Thymus (tissue), 11 donors: Measurements from ENCODE around the gene MAST1. TPM values are rescaled to one million over a fixed set of nuclear protein-coding genes. Genes with fewer than 3 reads are reported as not detected.
A peak's percentile ranks its signal among the peaks of the same experiment; 100 is the strongest.

ENCODE experiments used
- DNase-seq, 9 donors: peaks; one replicate each; pipeline ENCODE4 v3.0.0-alpha.2; 2013; ENCODE audit warnings: low spot score in 9 of 9, low read depth in 6 of 9, missing footprints in 1 of 9
- H3K27ac ChIP-seq, 2 donors: one replicate each; pipeline ENCODE4 v1.5.1; 2013; ENCODE audit warnings: control low read depth in 1 of 2, low read depth in 1 of 2, low read length in 1 of 2, mild to moderate bottlenecking in 1 of 2, moderate library complexity in 1 of 2
- H3K27me3 ChIP-seq, 2 donors: one replicate each; pipeline ENCODE4 v1.5.1; 2013; ENCODE audit warnings: low read length in 1 of 2; ENCODE audit not compliant: control insufficient read depth in 2 of 2, insufficient read depth in 1 of 2
- H3K36me3 ChIP-seq, 2 donors: one replicate each; pipeline ENCODE4 v1.5.1; 2013; ENCODE audit warnings: low read length in 1 of 2, mild to moderate bottlenecking in 1 of 2, moderate library complexity in 1 of 2; ENCODE audit not compliant: control insufficient read depth in 2 of 2, insufficient read depth in 2 of 2
- H3K4me1 ChIP-seq, 2 donors: one replicate each; pipeline ENCODE4 v1.5.1; 2013; ENCODE audit warnings: low read length in 2 of 2; ENCODE audit not compliant: control insufficient read depth in 2 of 2, insufficient read depth in 2 of 2
- H3K4me3 ChIP-seq, 2 donors: one replicate each; pipeline ENCODE4 v1.5.1; 2013; ENCODE audit warnings: low read length in 2 of 2, control low read depth in 1 of 2, mild to moderate bottlenecking in 1 of 2
- H3K9me3 ChIP-seq, 2 donors: one replicate each; pipeline ENCODE4 v1.5.1; 2013; ENCODE audit warnings: low read length in 1 of 2, mild to moderate bottlenecking in 1 of 2; ENCODE audit not compliant: control insufficient read depth in 2 of 2, insufficient read depth in 1 of 2
- WGBS: extraction: QIAGEN DNeasy Blood & Tissue Kit; methylation state at CpG from one replicate; pipeline ENCODE4 v1.1.7; 2013; 5-methylcytosine and 5-hydroxymethylcytosine counted together
- polyA plus RNA-seq: library from polyadenylated mRNA; stranded (reverse); fragments of 200-250 nt; gene quantifications from one replicate; pipeline ENCODE4 v1.2.3, GENCODE V29; 2013
- total RNA-seq: library from RNA; stranded (reverse); fragments of 120-200 nt; gene quantifications from one replicate; pipeline ENCODE4 v1.2.4, GENCODE V29; 2013
- donor health status: healthy.

The MAST1 gene
- total and polyA plus RNA-seq, 2 donors: 0.38 to 0.91 TPM

DNA sequence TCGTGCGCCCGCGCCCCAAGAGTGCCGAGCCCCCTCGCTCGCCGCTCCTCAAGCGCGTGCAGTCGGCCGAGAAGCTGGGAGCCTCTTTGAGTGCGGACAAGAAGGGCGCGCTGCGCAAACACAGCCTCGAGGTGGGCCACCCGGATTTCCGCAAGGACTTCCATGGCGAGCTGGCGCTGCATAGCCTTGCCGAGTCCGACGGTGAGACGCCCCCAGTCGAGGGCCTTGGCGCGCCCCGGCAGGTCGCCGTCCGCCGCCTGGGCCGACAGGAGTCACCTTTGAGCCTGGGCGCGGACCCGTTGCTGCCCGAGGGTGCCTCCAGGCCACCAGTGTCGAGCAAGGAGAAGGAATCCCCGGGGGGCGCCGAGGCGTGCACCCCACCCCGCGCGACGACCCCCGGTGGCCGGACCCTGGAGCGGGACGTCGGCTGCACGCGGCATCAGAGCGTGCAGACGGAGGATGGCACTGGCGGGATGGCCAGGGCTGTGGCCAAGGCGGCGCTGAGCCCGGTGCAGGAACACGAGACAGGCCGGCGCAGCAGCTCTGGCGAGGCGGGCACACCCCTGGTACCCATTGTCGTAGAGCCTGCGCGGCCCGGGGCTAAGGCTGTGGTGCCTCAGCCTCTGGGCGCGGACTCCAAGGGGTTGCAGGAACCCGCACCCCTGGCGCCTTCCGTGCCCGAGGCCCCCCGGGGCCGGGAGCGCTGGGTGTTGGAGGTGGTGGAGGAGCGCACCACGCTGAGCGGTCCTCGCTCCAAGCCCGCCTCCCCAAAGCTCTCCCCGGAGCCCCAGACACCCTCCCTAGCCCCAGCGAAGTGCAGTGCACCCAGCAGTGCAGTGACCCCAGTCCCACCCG lies 35.8 kb downstream of the MAST1 start:
- H3K4me3 ChIP-seq: no peak overlapping the region
- peaks cover 0 to 4% of the 10 kb centered on the region in 2 donors for H3K4me1 ChIP-seq
- 95% methylated on average over 86 of the region's 86 CpGs for WGBS
- DNase-seq: no peak
- H3K27me3 ChIP-seq: peaks cover 0 to 10% of the 10 kb centered on the region in 2 donors
- H3K36me3 ChIP-seq: peaks cover 17 to 38% of the 10 kb centered on the region in 2 donors
- H3K27ac ChIP-seq: peak overlapping the region in 1 of 2 donors; percentile 31
- peaks cover 0 to 13% of the 10 kb centered on the region in 2 donors for H3K9me3 ChIP-seq

DNA sequence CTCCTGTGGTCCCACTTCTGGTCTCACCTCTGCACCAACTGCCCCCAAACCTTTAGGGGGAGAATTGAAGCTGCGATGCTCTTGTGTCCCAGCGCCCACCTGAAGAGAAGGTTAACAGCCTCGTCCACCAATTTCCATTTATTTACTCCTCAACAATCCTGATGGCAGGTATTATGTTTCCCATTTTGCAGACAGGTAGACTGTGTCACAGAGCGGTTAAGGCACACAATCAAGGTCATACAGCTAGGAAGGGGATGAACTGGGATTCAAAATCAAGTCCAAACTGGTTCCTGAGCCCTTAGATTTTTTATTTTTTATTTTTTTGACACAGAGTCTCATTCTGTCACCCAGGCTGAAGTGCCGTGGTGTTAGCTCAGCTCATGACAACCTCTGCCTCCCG lies 36.8 kb downstream of the MAST1 start:
- Histone ChIP-seq H3K4me3 (no peak overlapping the region), H3K9me3 (peaks cover 0 to 13% of the 10 kb centered on the region in 2 donors), H3K27ac (no peak overlapping the region), H3K36me3 (peaks cover 17 to 38% of the 10 kb centered on the region in 2 donors), H3K4me1 (peaks cover 0 to 4% of the 10 kb centered on the region in 2 donors), H3K27me3 (peaks cover 0 to 10% of the 10 kb centered on the region in 2 donors)
- no peak for DNase-seq
- WGBS: 97% methylated on average over 6 of the region's 6 CpGs

DNA sequence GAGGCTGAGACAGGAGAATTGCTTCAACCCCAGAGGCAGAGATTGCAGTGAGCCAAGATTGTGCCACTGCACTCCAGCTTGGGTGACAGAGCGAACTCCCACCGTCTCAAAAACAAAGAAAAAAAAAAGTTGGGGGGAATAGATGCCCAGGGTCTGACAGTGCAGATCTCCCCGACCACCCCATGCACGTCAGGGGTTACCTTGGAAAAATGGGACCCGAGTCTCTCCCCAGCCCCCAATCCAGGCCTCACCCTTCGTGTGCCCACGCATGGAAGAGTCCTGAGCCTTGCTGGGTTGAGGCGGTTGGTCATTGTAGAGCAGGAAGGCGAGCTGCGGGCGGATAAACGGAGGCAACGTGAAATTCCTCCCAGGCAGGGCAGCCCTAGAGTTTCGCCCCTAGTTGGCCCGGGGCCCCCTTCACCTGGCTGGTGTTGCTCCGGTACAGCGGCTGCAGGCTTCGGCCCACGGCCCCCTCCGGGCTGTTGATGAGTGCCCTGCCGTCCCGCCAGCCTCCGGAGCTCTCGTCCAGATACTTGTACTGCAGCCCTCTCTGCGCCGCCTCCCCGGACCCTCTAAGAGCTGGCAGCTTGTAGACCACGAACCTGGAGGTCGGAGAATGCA lies 42.3 kb downstream of the MAST1 start:
- Histone ChIP-seq H3K36me3 (peaks cover 15 to 23% of the 10 kb centered on the region in 2 donors), H3K9me3 (peaks cover 3 to 38% of the 10 kb centered on the region in 2 donors), H3K27me3 (peaks cover 14 to 35% of the 10 kb centered on the region in 2 donors), H3K27ac (peak overlapping the region; percentile 68 to 77), H3K4me1 (peaks cover 12 to 27% of the 10 kb centered on the region in 2 donors), H3K4me3 (peak overlapping the region; percentile 78 to 88)
- WGBS: 25% methylated on average over 29 of the region's 29 CpGs
- no peak for DNase-seq

DNA sequence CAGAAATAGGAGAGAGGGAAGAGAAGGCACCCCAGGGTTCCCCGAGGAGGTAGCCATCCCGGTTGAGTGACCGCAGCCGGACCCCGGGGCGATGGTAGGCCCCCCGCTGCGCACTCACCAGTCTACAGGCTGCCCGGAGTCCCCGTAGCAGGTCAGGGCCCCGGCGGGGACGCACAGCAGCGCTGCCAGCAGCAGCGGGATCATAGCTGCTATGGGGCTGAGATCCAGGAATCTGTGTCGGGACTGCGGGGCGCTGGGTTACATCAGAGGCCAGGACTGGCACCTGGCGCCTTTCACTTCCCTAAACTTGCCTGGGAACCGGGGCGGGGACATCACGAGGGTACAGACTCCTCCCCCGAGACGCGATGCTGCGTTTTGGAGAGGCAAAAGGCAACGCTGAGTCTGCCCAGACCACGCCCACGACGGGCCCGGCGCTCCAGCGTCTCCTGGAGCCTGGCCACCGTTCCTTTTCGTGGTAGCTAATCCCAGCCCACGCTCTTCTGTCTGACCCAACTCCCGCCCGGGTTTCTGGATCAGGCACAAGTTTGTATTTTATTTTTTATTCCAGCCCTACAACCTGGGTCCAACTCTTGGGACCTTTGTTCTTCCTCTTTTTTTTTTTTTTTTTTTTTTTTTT lies 43.0 kb downstream of the MAST1 start, which contains the start of gene DNASE2:
DNASE2 (minus strand) TSS at position 278 of the 637 bp plus-strand sequence; CDS start at position 204, 74 bp downstream.
- peaks cover 12 to 27% of the 10 kb centered on the region in 2 donors for H3K4me1 ChIP-seq
- peaks cover 10 to 16% of the 10 kb centered on the region in 2 donors for H3K36me3 ChIP-seq
- H3K9me3 ChIP-seq: peaks cover 3 to 38% of the 10 kb centered on the region in 2 donors
- WGBS: under 1% methylated on average over 38 of the region's 38 CpGs
- DNase-seq: peak; percentile 76 to 93 (median 84)
- peak within 1 kb of the TSS; percentile 68 to 77 for H3K27ac ChIP-seq
- H3K4me3 ChIP-seq: peak within 1 kb of the TSS; percentile 78 to 88
- H3K27me3 ChIP-seq: peaks cover 20 to 41% of the 10 kb centered on the region in 2 donors

DNA sequence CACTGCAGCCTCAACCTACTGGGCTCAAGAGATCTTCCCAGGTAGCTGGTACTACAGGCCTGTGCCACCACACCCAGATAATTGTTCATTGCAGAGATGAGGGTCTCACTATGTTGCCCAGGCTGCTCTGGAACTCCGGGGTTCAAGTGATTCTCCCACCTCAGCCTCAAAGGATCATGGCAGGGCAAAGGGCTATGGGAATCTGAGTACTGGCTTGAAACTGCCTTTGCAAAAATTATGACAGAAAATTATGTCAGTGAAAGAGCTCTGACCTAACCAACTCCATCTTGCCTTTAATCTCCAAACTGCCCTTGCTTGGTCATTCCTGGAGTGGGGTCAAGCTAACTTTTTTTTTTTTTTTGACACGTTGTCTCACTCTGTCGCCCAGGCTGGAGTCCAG lies 44.3 kb downstream of the MAST1 start:
- H3K4me1 ChIP-seq: peaks cover 12 to 27% of the 10 kb centered on the region in 2 donors
- peaks cover 3 to 38% of the 10 kb centered on the region in 2 donors for H3K9me3 ChIP-seq
- no peak for DNase-seq
- peaks cover 8 to 10% of the 10 kb centered on the region in 2 donors for H3K36me3 ChIP-seq
- WGBS: 96% methylated on average over 3 of the region's 3 CpGs
- H3K4me3 ChIP-seq: no peak overlapping the region
- H3K27ac ChIP-seq: no peak overlapping the region
- peaks cover 22 to 54% of the 10 kb centered on the region in 2 donors for H3K27me3 ChIP-seq

DNA sequence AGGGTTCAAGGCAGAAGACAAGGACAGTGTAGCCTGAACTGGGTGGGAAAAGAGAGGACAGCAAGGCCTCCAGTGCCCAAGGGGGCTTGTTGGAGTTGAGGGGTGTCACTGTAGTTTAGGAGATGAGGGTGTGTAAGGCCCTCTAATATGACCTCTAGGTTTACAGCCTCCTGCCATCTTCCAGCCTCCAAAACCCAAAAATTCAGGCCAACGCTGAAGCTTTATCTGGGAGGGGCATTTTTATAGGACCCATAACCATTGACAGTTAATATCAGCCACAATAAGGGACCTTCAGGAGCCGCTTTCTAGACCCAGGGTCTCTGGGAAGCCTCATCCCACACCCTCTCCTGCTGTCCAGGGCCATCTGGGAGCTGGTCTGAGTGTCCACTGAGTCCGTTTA lies 45.9 kb downstream of the MAST1 start:
- WGBS: 97% methylated on average over 3 of the region's 3 CpGs
- Histone ChIP-seq H3K4me3 (no peak overlapping the region), H3K4me1 (peaks cover 12 to 27% of the 10 kb centered on the region in 2 donors), H3K27ac (no peak overlapping the region), H3K36me3 (no peaks in the 10 kb centered on the region), H3K9me3 (peaks cover 3 to 38% of the 10 kb centered on the region in 2 donors), H3K27me3 (peaks cover 22 to 57% of the 10 kb centered on the region in 2 donors)
- no peak for DNase-seq

DNA sequence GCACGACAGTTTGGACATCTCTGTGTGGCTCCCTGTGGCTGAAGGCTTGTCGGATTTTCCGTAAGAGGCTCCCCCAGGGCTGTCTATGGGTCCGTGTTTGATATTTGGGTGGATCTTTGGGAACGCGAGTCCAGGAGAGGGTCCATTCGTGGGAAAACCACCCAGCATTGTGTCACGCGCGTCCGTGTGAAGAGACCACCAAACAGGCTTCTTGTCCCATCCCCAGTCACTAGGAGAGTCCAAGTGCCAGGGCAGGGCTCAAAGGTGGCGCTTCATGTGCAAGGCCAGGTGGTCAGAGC lies 46.3 kb downstream of the MAST1 start:
- Histone ChIP-seq H3K4me3 (peak overlapping the region; percentile 40 to 56), H3K27me3 (peaks cover 22 to 57% of the 10 kb centered on the region in 2 donors), H3K36me3 (no peaks in the 10 kb centered on the region), H3K4me1 (peaks cover 12 to 27% of the 10 kb centered on the region in 2 donors), H3K27ac (no peak overlapping the region), H3K9me3 (peaks cover 3 to 38% of the 10 kb centered on the region in 2 donors)
- no peak for DNase-seq
- 77% methylated on average over 12 of the region's 12 CpGs for WGBS

DNA sequence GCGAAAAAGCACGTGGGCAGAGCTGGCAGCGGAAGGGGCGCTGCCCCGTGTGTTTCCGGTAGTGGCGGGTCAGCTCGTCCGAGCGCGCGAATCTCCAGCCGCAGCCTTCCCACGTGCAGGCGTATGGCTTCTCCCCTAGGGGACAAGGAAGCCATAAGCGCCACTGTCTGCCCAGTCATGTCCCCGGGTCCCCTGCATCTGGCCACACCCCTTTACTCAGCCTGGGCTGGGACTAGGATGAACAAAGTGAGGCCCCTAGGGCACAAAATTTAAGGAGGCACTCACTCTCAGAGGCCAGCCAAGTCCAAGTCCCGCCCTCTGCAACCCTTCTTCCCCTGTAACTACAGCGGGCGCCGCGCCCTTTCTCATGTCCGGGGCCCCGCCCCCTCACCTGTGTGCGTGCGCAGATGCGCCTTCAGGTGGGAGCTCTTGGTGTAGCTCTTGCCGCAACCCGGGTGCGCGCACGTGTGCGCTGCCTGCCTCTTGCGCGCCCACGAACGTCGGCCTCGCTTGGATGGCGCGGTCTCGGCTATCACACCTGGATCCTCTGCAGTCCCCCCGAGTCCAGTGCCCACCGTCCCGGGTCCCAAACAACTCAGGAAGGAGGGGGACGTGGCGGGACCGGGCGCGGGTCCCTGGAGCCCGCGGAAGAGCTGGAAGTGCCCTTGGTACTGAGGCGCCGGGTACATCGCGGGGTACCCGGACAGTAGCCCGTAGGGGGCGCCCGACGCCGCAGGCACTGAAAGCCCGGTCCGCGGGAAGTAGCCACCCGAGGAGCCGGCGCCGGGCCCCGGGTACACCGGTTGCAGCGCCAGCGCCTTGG lies 46.8 kb downstream of the MAST1 start:
- H3K4me3 ChIP-seq: peak overlapping the region; percentile 40 to 56
- no peaks in the 10 kb centered on the region for H3K36me3 ChIP-seq
- peaks cover 22 to 57% of the 10 kb centered on the region in 2 donors for H3K27me3 ChIP-seq
- peaks cover 3 to 38% of the 10 kb centered on the region in 2 donors for H3K9me3 ChIP-seq
- peaks cover 13 to 29% of the 10 kb centered on the region in 2 donors for H3K4me1 ChIP-seq
- 1% methylated on average over 73 of the region's 73 CpGs for WGBS
- DNase-seq: peak in 7 of 9 donors; percentile 50 to 87 (median 70)
- H3K27ac ChIP-seq: peak overlapping the region in 1 of 2 donors; percentile 42
